ENCODE measurements around the gene HOXC6.

GRCh38 chr12:54002278-54002914 is 25.8 kb upstream of the HOXC6 start:
- no peak for TF ChIP-seq CTCF (IDR thresholded peaks at IDR 0.05)
- TF ChIP-seq ZFX (IDR thresholded peaks at IDR 0.05; ENCODE audit: borderline replicate concordance), result no peak
